ENCODE results near the gene LRRC38.
"Not testable (repeated sequence)": the region's sequence is repeated elsewhere in the genome, so short reads cannot be mapped to it uniquely, and the experiment has no call there.

The LRRC38 gene

DNA sequence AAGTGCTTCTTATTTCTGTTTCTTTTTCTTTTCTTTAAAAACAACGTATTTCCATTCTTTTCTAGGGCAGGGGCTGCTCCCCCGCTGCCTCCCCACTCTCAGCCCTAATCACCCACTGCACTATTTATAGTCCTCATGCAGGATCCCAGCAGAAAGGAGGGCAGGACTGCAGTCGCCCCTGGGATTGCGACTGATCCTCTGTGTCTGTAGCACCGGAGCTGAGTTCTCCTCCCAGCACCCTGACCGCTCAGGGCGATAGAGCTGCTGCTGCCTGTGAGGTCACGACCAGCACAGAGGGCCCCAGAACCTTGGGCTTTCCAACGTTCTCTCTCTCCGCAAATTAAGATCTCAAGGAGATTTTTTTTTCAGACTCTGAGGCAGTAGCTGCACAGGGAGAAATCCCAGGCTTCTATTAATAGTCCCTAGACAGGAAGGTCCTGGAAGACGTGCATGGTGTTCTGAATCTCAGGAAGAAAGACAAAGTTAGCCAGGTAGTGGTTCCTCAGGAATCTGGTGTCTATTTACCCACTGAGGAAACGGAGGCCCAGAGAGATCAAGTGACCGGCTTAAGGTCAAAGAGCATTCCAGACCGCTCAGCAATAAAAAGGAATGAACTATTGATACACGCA is 56.8 kb downstream of the LRRC38 start:
- FAIRE-seq, result no peak

GRCh38 chr1:13451399-13451965 is 62.3 kb downstream of the LRRC38 start:
- FAIRE-seq, result no peak

DNA sequence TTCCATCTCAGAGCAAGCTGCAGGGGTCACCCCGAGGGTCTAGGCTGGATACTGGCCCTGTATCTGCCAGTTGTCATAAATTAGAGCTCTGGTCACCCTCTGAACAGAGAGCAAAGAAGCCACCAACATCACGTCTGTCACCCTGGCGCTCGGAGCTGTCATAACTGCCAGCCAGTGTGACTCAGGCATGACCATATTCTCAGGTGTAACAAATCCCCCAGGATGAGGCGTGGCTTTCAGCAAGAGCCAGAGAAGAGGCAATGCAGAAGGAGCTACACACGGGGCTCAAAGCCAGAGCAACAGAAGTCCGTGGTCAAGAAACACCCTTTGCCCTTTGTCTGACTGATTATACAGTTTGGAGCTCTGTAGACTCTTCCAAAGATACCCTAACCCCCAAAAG is 63.6 kb downstream of the LRRC38 start:
- no peak for FAIRE-seq

DNA sequence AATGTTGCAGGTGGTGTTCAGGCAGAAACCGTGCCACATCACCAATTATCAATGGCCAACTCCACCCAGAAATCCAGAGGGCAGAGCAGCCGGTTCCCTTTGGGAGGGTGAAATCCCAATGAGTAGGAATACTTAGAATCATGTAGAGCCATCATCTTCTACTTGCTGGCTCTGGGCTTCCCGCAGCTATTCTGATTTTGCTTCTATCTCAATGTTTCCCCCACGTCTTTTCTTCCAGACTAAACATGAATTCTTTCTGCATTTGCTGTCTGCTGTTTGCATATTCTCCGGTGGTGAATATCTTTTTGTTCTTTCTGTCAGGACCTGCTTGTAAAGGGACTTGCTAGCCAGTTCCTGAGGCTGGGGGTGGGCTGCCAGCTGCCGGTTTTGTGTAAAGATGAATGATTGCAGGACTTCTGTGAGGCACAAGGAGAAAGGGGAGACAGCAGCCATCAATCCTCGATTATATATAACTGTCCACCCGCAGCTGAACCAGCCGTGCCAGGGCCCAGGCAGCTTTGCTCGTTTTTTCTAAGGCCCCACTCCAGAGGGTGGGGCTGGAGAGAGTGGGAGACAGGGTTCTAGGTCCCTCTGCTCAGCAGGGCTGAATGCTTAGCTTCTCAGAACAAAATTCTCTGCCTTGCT is 70.3 kb downstream of the LRRC38 start:
- FAIRE-seq, result no peak

- FAIRE-seq, result not testable (repeated sequence)
Measured at GRCh38 chr1:13439104-13439783, 74.6 kb downstream of the LRRC38 start.

- FAIRE-seq, result no peak
Measured at GRCh38 chr1:13435458-13435857, 78.3 kb downstream of the LRRC38 start.

DNA sequence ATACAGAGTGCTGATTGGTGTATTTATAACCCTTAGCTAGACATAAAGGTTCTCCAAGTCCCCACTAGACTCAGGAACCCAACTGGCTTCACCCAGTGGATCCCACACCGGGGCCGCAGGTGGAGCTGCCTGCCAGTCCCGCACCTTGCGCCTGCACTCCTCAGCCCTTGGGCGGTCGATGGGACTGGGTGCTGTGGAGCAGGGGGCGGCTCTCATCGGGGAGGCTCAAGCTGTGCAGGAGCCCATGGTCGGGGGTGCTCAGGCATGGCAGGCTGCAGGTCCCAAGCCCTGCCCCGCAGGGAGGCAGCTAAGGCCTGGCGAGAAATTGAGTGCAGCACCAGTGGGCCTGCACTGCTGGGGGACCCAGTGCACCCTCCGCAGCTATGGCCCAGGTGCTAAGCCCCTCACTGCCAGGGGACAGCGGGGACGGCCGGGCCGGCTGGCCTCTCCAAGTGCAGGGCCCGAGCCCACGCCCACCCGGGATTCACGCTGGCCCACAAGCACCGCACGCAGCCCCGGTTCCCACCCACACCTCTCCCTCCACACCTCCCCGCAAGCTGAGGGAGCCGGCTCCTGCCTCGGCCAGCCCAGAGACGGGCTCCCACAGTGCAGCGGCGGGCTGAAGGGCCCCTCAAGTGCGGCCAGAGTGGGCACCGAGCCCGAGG is 80.0 kb downstream of the LRRC38 start:
- not testable (repeated sequence) for FAIRE-seq

DNA sequence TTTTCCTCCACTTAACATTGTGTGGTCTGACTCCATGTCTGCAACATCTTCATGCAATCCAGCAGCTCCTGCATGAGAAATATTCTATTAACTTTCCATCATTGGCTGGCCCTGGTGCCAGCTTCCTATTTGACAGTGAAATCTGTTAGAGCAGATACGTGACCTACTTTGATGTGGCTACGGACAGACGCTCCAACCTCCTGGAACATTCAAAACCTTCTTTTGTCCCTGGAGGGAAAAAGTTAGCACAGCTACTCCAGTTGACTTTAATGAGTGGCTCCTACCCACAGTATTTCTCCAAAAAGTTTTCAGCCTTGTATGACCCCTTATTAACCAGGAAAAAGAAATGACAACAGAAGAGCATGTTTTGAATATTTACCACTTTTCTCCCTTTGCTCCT is 81.6 kb downstream of the LRRC38 start:
- no peak for FAIRE-seq

- FAIRE-seq, result no peak
Measured at GRCh38 chr1:13430495-13430894, 83.3 kb downstream of the LRRC38 start.

Data from G401.6 (cell line).